Measurements from ENCODE around the gene MS4A15.
"Not testable (repeated sequence)": the region's sequence is repeated elsewhere in the genome, so short reads cannot be mapped to it uniquely, and the experiment has no call there.

Gene MS4A15, protein sequence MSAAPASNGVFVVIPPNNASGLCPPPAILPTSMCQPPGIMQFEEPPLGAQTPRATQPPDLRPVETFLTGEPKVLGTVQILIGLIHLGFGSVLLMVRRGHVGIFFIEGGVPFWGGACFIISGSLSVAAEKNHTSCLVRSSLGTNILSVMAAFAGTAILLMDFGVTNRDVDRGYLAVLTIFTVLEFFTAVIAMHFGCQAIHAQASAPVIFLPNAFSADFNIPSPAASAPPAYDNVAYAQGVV

DNA sequence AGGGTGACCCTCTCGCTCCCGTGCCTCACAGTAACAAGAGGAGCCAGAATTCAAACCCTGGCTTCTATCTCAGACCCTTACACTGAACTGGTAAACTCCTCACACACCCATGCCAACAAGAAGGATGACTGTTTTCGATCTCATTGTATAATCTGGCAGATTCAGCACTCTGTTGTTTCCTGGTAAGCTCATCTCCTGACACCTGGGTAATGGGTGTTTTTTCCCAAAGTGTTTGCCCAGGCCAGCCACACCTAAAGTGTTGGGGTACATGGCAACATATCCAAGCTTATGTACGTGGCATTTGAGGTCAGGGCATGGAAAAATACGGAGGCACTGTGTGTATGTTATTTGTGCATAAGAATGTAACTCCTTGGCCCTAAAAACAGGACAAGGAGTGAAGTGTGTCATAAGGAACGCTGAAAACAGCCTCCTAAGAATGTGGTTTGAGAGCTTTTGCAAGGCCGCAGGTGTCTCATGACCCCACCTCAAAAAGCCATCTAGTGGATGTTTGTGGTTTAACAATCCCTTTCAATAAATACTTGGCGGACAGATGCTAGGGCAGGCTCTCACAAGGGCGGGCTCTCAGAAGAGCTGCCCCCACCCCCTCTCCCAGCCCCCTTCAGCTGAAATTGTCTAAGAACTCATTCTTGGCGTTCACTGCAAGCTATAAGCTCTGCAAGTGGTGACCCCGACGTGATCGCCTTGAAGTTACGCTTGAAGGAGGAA is at the start of gene MS4A15:
Gene MS4A15, plus strand, starts transcription at position 561 of the 726 bp plus-strand sequence. CDS start 6,867 bp downstream, outside the sequence.
- no peak for FAIRE-seq
- no peak for DNase-seq (ENCODE audit: low spot score)

DNA sequence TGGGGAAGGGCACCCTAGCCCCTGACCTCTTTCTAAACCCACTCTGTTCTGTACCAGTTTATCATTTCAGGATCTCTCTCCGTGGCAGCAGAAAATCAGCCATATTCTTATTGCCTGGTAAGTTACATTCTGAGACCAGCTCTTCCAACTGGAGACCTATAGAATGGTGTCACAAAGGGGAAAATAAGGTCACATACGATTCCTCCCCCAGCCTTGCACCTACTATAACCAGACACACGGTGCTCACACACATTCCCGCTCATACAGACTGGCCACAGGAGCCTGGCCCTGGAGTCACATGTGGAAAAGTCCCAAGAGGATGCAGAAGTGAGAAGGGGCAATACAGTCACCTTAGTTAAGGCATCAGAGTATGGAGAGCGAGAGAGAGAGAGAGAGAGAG is 49.7 kb upstream of the MS4A15 start:
- FAIRE-seq: no peak

DNA sequence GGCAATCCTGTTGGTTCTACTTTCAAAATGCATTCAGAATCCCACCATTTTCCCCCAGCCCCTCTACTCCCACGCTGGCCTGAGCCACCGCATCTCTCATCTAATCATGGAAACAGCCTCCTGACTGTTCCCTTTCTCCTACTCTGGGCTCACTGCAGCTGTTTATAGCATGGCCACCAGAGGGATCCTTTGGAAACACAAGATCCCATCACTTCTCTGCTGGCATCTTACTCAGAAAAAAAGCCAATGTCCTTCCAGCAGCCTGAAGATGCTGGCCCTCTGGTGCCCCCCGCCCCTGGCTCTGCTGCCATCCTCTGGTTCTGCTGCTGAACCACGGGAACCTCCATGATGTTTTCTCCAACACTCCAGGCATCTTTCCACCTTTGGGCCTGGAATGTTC is 46.2 kb upstream of the MS4A15 start:
- DNase-seq (ENCODE audit: low spot score) (no peak), FAIRE-seq (no peak)

More for the DNA sequence above, 49.7 kb upstream of the MS4A15 start:
- no peak for DNase-seq (ENCODE audit: low spot score)

DNA sequence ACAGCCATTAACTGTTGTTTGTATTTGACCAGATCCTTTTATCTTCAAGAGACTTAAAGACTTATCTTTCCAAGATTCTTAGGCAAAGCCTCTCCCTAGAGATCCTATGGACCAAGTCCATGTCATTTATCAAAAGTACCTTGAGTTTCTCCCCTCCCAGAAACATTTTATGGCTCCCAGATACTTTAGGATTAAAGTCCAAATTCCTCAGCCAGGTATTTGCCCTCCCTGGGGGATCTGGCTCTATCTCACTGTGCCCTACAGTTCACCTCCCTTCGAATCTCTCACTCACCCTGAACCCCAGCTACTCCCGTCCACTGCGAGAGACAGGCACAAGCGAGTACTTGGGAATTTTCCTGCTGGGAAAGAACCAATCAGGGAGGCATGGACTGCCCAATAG is 45.4 kb upstream of the MS4A15 start:
- no peak for FAIRE-seq
- DNase-seq (ENCODE audit: low spot score): no peak

DNA sequence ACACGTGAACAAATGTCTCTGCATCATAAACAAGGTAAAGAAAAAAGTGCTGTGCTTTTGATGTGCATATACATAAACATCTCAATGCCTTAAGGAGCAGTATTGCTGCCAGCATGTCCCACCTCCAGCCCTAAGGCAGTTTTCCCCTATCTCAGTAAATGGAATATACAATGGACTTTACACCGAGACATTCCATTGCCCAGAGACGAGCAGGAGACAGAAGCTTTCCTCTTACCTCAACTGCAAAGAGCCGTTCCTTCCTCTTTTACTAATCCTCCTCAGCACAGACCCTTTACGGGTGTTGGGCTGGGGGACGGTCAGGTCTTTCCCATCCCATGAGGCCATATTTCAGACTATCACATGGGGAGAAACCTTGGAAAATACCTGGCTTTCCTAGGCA is 43.2 kb upstream of the MS4A15 start:
- not testable (repeated sequence) for FAIRE-seq; DNase-seq (ENCODE audit: low spot score)

DNA sequence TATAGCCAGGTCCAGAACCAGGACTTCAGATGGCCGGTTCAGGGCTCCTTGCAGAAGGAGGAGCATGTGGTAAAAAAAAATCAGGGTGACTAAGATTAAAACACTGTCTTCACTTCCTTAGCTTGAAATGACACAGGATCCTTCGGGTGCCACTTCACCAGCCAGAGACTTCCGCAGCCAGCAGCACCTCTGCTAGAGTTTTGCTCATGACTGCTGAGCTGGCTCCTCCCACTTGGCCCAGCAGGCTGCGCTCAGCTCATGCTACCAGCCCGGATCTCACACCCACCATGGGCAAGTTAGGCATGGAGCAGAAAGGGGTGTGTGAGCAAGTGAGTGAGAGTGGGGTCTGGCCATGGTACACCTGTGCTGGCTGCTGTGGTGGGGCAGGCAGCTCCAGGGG is 38.7 kb upstream of the MS4A15 start:
- DNase-seq (ENCODE audit: low spot score) (no peak), FAIRE-seq (no peak)

DNA sequence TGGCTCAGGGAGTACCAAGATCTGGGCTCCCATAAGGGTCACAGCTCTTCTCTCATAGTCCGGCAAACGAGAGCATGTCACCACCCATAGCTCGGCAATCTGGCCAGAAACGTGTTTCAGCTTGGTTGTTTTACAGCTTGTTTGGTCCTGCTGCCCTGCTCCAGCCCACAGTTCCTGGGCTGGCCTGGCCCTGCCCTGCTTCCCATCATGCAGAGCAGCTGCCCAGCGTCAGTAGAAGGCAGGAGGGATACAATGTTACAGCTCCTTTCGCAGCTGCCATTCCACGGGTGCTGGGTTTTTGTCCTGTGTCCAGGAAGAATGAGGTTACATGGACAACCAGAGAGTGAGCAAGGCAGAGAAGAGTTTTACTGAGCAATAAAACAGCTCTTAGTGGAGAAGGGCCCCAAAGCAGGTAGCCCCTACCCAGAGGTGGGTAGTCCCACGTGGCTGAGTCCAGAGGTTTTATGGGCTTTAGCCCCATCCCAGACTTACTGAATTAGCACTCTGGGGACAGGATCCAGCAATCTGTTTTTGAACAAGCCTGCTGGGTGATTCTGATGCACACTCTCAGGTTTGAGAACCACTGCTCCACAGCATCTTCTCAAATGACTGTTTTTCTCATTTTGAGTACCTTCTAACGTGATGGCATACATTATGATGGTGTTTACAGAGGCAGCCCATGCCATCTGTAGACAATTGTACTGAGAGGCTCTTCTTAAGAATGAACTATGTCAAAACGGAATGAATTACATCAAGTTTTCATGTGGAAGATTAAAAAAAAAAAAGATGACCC is 37.9 kb upstream of the MS4A15 start:
- DNase-seq (ENCODE audit: low spot score) (no peak), FAIRE-seq (no peak)

DNA sequence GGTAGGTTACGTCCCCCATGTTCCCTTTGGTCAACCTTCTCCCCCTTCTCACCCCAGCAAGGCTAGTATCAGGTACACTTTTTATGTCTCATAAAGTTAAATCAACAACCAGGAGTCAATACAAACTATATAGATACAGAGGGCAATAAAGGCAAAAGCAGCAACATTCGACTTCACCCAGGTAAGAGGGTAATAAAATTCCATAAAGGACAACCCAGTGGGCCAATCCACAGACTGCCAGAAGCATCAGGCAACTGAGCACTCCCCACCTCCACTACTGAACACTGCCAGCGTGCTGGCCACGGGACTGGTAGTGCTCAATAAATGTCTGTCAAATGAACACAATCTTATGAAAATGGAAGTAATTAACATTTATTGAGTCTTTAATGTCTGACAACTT is 37.3 kb upstream of the MS4A15 start:
- DNase-seq (ENCODE audit: low spot score): no peak
- no peak for FAIRE-seq

DNA sequence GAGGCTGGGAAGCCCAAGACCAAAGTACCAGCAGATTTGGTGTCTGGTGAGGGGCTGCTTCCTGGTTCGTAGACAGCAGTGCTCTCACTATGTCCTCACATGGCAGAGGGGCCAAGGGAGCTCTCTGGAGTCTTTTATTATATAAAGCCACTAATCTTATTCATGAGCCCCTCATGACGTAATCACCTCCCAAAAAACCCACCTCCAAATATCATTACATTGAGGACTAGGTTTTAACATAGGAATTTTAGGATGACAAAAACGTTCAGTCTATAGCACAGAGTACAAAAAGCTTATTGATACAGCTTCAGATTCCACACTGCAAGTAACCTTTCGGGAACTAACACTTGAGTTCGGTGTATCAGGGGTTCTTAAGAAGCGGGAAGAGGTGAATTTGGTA is 36.2 kb upstream of the MS4A15 start:
- FAIRE-seq (no peak), DNase-seq (ENCODE audit: low spot score) (no peak)

DNA sequence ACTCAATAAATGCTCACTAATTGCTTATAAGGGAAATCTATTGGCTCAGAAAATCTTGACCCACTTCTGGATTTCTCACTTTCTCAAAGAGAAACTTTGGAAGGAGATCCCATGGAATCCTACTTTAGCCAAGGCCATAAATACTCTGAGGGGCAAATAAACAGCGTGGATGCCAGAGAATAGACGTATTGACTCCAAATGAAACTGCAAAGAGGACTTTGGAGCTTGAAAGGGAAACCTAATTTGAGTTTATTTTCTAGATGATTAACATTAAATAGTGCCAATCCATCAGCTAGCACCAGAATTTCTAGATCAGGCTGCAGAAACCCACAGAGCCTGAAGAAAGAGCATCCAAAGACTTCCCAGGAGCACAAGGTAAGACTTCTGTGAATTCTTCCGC is 32.2 kb upstream of the MS4A15 start, which contains the start of gene MS4A18:
Gene MS4A18, plus strand, starts transcription at position 301 of the 400 bp plus-strand sequence.
- DNase-seq (ENCODE audit: low spot score) (no peak), FAIRE-seq (no peak)

DNA sequence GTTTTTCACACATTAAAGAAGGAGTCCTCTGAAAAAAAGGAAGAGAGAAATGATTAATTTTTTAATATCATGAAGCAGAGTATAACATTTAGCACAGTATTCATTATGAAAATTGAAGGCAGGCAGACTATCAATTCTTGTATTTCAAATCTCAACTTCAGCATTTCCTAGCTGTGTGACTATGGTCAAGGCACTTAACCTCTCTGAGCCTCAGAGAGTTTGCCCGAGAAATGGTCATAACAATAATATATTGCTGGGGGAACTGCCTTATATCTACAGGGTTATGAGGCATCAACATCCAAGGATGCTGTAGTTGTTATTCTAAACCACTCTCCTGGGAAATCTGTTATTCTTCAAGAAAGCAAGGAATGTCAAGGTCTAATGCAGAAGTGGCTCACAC is 31.1 kb upstream of the MS4A15 start:
- FAIRE-seq: no peak
- no peak for DNase-seq (ENCODE audit: low spot score)

DNA sequence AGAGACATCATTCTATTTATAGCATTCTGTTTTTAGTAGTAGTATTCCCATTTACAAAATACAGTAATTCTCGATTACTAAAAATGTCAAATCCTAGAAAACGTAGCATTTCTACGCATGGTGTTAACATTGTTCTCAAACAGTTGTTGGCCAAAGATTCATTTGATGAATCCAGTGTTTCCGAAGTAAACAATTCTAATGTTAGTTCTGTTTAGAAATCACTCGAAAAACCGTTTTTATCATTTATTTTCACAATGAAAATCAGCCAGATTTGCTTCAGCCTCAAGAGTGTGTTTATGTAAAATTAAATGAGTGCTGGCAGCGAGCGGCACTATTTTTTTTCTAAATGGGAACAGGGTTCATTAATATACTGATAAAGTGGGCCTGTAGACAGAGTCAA is 25.1 kb upstream of the MS4A15 start:
- no peak for FAIRE-seq

DNA sequence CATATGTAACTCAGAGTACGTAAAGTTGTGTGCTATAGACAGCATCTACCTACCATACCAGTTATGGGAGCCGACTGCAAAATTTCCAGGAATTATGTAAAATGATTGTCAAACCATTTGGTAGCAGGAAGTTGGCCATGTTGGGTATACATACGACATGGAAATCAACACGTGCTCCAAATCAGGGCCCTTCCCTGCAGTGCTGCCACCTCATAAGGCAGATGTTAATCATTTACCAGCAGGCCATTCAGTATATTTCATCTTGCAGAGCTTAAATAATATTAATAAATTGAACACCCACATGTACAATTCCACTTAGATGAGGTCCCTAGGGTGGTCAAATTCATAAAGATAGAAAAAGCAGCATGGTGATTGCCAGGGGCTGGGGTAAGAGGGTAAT is 22.4 kb upstream of the MS4A15 start:
- DNase-seq (ENCODE audit: low spot score) (no peak), FAIRE-seq (no peak)

More for the DNA sequence above, 25.1 kb upstream of the MS4A15 start:
- no peak for DNase-seq (ENCODE audit: low spot score)

DNA sequence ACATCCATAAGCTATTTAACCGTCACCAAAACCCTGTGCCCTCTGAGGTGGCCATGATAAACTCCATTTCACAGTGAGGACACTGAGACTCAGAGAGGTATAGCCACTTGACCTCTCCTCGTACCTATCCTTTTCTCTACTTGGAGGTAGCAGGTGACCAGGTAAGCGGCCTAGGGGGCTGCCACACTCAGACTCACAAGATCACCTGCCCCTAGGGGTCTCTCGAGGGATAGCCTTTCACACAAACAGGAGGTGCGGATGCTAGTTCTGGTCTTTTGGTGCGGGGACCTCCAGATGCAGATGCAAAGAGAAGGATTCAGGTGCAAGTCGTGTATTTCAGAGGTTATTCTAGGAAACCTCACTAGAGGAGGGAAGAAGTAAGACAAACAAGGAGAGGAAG is 17.6 kb upstream of the MS4A15 start:
- no peak for FAIRE-seq
- DNase-seq (ENCODE audit: low spot score): no peak

DNA sequence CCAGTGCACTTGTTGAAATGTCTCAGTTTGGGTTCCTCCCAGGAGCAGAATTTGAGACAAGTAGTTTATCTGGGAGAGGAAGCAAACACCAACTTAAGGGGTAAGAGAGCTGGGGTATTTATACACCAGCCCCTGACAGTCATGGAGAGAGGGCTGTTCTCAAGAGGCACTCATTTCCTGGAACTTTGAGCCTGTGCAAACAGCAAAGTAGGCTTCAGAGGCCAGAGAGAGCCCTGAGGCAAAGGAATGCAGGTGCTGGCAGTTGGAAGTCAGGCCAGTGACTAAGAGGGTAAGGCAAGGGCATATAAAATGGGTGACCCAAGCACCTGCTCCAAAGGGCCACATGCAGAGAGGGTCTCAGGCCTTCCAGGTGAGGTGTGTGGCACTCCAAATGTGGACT is 16.1 kb upstream of the MS4A15 start:
- DNase-seq (ENCODE audit: low spot score) (no peak), FAIRE-seq (no peak)

DNA sequence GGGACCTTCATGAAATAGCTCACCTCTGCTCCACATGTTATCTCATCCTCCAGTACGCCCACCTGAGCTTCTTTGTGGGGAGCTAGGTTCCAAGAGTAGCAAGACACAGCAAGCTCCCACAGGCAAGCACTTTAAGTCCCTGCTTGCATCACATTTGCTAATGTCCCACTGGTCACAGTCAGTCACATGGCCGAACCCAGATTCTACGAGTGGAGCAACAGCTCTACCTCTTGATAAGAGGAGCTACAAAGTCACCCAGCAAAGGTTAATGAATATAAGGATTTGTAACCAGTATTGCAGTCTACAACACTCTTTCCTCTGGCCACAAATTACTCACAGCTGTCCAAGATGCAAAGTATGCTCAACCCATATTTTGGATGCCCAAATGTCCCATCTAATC is 15.2 kb upstream of the MS4A15 start:
- no peak for FAIRE-seq
- DNase-seq (ENCODE audit: low spot score): no peak

DNA sequence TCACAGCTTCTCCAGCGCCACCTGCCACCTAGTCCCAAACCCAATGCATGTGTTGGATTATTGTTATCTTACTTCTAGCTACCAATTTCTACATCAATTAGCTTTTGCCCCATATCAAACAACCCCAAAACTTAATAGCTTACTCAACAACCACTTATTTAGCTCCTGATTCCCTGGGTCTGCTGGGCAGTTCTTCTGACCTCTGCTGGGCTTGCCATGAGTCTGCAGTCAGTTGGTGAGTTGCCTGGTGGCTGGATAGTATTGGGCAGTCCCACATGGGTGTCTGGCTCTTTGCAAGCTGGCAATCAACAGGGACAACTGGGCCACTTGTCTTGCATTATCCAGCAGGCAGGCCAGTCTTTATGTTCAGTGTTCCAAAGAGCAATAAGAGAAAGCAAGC is 13.6 kb upstream of the MS4A15 start:
- DNase-seq (ENCODE audit: low spot score) (no peak), FAIRE-seq (no peak)

DNA sequence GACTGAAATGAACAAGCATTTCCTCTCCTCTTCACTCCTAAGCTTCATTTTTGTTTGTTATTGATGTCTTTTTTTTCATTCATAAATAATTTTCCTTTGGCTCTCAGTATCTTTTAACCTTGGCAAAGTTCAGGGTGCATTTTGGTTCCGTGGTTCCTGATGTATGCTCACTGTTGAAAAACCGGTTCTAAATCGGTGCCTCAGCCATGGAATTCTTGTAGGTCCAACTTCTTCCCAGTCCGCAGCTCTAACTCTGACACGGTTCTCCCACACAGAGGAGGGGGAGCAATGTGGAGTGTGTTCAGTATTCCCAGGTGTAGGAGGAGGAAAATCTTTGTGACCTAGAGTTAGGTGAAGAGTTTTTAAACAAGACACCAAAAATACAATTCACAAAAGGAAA is 12.6 kb upstream of the MS4A15 start:
- no peak for FAIRE-seq
- no peak for DNase-seq (ENCODE audit: low spot score)

DNA sequence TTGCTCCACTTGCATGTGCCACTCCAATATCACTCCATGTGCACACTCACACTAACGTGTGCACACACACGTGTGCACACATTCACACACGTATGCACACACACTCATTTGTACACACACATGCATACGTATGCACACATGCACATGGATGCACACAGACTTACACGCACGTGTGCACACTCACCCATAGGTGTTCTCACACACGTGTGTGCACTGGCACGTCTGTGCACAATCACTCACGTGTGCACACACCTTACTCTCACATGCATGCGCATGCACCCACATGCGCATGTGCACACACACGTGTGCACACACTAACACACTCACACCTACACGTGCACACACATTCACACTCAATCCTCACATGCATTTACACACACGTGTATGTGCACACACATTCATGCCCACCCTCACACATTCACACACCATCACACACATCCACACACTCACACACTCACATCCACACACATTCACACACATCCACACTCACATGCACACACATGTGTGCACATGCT is 9.3 kb upstream of the MS4A15 start:
- FAIRE-seq (no peak), DNase-seq (ENCODE audit: low spot score) (no peak)

DNA sequence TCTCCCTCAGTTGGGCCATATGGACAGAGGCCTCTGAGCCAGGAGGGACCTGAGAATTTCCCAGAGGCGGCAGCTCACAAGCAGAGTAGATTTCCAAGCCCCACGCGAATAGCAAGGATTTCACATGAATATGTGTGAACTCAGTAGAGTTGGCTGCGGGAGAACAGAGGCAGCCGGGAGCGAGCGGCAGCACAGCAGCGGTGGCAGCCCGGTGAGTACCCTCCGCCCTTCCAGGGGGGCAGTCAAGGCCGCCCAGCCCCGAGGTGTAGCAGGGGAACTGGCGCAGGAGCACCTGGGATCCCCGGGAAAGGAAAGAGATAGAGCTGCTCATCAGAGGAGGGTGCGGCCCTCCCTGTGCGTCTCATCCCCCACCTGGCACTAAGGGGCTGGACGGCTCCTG is 8.4 kb upstream of the MS4A15 start:
- no peak for FAIRE-seq

DNA sequence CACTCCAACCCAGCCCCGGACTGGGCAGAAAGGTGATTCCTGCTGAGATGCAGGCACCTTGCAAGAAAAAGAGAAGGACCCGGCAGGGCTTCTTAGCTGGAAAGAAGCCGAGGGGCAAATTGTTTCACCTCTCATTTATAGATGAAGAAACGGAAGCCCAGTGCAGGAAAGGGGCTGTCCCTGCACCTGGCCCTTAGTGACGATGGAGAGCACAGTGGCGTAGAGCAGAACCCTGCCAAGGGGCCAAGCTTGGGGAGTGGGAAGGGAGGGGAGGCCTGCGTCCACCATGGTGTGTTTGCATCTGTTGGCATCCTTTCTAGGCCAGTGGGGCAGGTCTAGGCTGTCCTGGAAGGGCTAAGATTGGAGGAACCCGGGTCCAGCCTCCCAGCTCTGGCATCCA is 7.8 kb upstream of the MS4A15 start:
- no peak for FAIRE-seq
- no peak for DNase-seq (ENCODE audit: low spot score)

More for the DNA sequence above, 8.4 kb upstream of the MS4A15 start:
- DNase-seq (ENCODE audit: low spot score): no peak

DNA sequence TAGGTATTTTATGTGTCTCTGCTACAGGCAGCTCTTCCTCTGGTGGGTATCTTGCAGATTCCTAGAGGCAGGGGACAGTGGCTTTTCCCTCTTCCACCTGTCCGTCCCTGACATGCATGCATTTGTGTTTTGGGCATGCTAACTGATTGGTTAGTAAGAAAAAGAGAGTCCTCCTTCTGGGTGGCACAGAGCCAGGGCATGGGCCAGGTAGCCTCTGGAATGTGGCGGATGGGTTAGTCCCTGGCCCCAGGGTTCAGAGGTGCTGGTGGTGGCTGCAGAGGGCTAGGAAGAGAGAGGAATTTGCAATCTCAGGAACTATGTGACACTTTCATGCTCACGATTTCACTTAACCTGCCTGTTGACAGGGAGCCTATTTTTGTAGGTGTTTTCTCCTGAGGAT is 5.8 kb upstream of the MS4A15 start:
- no peak for DNase-seq (ENCODE audit: low spot score)
- no peak for FAIRE-seq

Measured in RCC 7860 (cell line).